ENCODE results near the gene ITGA4. TPM values are rescaled to one million over a fixed set of nuclear protein-coding genes. Genes with fewer than 3 reads are reported as not detected.

ITGA4 gene
- total RNA-seq, 1 experiment from 2014 or later, result 28.8 TPM

DNA sequence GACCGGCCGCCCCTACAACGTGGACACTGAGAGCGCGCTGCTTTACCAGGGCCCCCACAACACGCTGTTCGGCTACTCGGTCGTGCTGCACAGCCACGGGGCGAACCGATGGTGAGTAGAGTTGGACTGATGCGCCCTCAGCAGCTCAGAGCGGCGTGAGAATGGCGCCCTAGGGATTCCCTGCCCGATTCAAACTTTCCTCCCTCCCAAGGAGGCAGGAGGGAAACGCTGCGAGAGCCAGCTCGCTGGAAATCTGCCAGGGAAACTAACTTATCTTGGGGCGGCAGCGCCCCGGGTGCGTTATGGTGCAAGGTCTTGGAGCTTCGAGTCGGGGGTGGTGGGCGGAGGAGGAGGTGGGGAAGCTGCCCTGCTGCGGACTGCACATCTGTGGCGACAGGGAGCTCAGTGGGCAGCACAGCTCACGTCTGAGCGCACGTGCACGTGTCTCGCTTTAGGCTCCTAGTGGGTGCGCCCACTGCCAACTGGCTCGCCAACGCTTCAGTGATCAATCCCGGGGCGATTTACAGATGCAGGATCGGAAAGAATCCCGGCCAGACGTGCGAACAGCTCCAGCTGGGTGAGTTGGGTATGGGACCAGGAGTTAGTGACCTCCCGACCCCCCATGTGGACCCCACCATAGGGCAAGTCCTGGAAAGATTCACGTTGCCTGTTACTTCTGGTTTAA, 697 bp downstream of the ITGA4 start:
- no peak for DNase-seq (ENCODE audit: low read depth)

GRCh38 chr2:181458871-181459270, 1.7 kb downstream of the ITGA4 start:
- DNase-seq (ENCODE audit: low read depth), result no peak

DNA sequence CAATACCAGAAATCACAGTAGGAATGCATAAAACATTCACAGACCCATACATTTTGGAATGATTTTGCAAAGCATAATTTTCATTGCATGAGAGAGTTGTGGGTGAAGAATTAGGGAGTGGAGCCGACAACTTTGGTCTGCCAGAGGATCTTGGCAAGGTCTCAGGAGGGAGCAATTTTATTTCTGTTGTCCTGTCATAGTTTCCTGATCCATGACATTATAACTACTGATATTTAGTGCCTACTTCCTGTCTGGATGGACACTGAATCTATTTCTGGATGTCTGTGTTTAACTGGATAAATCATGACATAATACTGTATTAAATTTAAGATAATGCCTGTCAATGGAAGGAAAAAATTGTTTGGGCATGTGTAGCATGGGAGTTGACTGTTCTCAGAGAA, 2.4 kb downstream of the ITGA4 start:
- no peak for DNase-seq (ENCODE audit: low read depth)

DNA sequence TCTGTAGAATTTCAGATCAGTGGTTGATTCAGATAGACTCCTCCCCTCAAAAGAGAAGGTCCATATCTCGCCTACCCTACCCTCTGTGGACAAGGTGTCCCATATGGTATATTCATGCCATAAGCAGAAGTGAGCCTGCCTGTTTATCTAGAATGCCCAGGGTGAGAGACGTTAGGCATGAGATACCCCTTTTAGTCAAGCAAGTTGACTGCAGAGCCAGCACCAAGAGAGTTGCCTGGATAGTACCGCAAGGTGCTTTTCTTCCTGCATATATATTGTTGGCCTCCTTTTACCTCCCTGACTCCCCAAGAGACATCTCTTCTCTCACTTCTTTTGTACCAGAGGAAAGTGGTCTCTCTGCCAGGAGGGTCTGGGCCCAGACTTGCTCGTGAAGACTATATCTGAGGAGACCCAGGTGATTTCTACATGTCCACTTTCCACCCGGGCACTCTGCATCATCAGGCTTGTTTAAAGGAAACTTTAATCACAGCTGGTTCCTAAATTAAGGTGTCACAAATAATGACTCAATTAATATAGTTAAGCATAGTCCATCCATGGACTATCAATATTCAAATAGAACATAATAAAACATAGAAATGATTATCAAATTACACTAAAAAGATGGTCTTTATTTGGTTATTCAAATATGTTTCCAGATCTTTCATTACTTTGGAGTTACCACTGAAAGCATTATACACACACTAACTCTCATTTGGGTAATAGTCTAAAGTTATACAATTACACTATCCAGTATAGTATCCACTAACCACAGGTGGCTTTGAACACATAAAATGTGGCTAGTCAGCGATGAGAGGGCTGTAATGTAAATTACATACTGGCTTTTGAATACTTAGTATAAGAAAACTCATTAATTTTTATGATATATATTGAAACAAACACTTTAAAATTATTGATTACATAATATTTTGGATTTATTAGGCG, 4.1 kb downstream of the ITGA4 start:
- no peak for DNase-seq (ENCODE audit: low read depth)

- DNase-seq (ENCODE audit: low read depth), result no peak
Observed at GRCh38 chr2:181462033-181462432, 4.8 kb downstream of the ITGA4 start.

DNA sequence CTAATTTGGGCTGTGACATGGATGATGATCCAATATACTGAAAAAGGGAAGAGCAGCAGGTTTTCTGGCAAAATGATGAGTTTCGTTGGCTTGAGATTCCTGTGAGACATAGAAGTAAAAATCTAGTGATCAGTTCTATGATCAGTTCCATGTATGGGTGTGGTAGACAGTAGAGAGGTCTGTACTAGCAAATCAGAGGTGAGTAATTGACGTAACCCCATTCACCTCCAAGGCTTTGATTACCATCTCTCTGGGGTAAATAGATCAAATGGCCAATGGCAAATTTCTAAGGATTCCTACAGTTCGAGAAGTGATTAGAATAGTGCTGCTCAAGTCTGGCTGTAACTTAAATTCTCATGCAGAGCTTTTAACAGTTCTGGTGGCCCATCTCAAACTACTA, 6.4 kb downstream of the ITGA4 start:
- no peak for DNase-seq (ENCODE audit: low read depth)

GRCh38 chr2:181464966-181465365, 7.8 kb downstream of the ITGA4 start:
- DNase-seq (ENCODE audit: low read depth), result no peak

DNA sequence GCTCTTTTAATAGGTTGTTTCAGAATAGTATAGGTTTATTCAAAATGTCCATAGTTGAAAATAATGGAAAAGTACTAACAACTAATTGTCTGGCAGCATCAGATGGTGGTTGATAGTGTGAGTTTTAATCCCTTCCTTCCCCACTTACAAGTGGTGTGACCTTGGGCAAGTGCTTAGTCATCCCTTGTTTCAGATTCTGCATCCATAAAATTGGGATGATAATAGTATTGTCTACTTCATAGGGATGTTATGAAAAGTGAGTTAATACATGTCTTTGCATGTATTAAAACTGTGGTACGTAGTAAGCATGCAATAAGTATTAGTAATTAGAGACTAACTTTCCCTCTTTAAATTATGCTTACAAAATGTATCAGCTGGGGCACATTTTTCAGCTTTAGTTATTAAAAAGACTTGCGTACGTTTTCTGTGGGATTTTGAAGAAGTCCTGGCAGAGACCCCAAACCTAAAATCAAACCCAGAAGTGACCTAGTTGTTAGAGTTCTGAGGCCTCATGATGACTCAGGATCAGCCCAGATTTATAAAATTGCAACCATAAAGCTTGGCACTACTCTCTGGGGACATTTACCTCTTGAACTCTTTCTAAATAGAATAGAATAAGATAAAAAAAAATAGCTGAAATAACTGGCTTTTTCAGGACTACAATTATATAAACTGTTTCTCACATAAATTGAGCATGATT, 8.6 kb downstream of the ITGA4 start:
- peak; percentile 6 for DNase-seq (ENCODE audit: low read depth)

DNA sequence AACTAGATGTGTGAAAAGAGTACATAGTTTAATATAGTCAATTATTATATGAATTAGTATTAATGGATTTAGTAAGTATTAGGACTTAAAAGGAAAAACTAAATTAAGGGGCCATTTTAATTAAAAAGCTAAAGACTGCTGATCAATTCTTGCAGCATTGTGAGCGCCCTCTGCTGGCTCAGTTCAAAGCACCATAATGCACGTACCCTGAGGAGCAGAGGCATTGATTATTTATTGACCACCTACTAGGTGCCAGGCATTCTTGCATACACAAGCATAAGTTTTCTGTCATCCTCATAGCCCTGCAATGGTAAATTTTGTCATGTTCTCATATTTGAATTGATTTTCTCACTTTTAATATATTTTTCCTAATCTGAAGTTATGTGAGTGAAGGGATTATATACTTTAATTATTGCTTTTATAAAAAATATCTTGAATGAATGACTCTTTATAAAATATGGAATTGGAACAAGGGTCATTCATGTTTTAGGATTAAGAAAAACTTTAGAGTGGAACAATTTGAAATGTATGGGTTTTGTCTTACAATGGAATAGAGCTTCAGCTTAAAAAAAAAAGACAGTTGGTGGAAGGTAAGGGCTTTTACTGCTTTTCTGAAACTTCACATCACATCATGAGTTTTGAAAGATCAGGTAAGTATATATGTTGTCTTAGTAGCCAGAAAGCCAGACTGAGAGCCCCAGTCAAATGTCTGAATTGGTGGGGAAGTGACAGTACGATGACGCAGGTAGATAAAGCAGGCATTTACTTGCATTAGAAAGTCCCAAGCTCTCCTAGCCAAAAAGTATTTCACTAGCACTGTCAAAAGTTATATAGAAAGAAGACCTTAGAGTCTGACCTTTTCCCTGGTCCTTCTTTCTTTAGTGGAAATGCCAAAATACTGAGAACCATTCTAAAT, 9.7 kb downstream of the ITGA4 start:
- no peak for DNase-seq (ENCODE audit: low read depth)

- no peak for DNase-seq (ENCODE audit: low read depth)
Observed at GRCh38 chr2:181467966-181468707, 11.0 kb downstream of the ITGA4 start.

DNA sequence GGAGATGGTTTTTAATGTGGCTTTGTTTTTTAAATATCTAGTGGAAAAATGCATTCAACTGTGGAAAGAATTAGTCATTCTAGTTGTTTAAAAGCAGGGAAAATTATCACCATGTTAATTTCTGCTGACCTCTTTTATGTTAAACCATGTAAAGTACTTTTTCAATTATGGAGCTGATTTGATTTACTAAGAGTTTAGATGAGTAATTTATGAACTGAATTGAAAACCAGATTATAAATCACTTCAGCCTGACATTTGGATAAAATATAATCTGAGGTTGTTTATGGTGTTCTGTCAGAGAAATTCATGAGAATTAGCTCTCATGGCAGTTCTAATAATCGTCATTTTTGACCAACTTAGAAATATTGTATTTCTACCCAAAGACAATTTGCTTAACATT, 11.6 kb downstream of the ITGA4 start:
- DNase-seq (ENCODE audit: low read depth), result no peak

- no peak for DNase-seq (ENCODE audit: low read depth)
Observed at GRCh38 chr2:181471226-181471625, 14.0 kb downstream of the ITGA4 start.

DNA sequence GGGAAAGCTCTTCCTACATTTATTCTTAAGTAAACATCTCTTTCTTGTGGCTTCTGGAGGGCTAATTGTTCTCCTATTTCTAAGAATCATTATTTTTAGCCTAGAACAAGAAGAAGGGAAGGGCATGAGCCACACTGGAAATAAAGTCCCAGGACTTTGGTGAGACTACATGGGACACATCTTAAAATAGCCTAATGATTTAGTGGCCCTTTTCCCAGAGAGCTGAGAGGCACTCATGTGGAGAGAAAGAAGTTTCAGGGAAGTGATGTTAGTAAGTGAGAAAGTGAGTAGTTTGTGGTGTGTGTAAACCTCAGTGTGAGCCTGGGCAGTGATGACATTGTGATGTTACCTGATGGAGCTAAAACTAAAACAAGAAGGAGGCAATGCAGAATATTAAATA, 14.6 kb downstream of the ITGA4 start:
- no peak for DNase-seq (ENCODE audit: low read depth)

DNA sequence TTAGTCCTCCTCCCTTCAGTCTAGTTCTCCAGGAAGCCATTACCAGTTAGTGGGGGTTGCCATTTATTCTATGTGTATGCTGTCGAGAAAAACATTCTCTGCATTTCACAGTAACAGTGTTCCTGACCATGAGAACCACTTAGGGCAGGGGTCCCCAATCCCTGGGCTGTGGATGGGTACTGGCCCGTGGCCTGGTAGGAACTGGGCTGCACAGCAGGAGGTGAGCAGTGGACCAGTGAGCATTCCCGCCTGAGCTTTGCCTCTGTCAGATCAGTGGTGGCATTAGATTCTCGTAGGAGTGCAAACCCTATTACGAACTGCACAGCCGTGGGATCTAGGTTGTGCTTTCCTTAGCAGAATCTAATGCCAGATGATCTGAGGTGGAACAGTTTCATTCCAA, 15.8 kb downstream of the ITGA4 start:
- DNase-seq (ENCODE audit: low read depth), result no peak

DNA sequence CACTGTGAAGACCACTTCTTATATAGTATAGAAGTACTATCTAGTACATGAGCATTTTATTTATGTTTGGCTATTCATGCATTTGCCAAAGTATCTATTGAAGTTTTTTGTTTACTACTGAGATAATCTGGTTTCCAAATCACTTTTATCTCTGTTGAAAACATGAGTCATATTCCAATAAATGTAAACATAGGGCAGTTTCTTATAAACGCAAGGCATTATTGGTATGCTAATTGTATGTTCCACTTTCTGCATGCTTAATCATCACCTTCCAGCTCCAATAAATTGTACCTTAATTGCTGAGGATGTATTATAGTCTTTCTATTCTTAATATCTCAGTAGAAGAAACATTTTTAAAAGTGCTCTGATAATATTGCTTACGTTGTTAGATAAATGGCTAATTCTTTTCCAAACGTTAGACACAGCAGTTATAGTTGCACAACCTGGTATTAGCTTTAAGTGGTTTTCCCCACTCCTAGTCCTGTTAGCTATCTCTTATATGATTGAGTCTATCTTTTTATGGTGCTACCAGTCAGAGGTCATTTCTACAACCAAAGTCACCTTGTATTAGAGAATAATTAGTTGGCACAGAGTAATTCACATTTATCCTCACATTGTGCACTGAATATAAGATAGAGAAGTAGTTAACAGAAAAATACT, 17.2 kb downstream of the ITGA4 start:
- DNase-seq (ENCODE audit: low read depth), result no peak

DNA sequence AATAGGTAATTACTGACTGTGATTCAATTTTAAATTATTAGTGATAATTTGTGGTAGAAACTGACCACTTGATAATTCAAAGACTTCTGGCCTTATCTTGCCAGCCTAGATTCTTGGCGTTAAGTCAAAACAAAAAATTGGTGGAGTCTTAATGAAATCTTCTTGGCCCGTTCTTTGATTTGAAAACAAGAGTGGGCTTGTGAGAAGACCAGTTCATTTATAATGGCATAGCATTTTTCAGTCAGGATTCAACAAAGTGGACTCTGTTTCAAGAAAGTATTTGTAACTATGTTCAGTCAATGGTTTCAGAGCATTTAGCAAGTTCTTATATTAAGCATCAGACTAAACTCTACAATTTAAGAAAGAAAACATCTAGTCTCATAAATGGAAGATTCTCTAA, 26.0 kb downstream of the ITGA4 start:
- DNase-seq (ENCODE audit: low read depth), result no peak

GRCh38 chr2:181483876-181484275, 26.7 kb downstream of the ITGA4 start:
- no peak for DNase-seq (ENCODE audit: low read depth)

- DNase-seq (ENCODE audit: low read depth), result no peak
Observed at GRCh38 chr2:181484851-181485637, 27.9 kb downstream of the ITGA4 start.

DNA sequence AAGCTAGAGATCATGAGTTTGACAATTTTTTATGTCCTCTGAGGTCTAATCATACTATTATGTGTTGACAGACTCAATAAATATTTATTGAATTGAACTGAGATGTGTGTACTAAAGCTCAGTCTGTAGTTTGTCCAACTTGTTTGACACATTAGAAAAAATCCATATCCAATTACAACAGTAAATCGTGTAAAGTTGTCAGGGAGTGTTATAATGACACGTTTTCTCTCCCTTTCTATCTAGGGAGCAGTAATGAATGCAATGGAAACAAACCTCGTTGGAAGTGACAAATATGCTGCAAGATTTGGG, 28.4 kb downstream of the ITGA4 start:
- no peak for DNase-seq (ENCODE audit: low read depth)
